Activated B cell treated with CpG ODN at 0.5 μM for 24 hours (primary cell): ENCODE data around the gene SOX6. TPM values are rescaled to one million over a fixed set of nuclear protein-coding genes. Genes with fewer than 3 reads are reported as not detected.

Experiments
- ATAC-seq: fragments of 200-7000 bp; cut with Tn5 transposase; one replicate; pipeline ENCODE4 v1.10.0; 2021; ENCODE audit warnings: low read depth, mild to moderate bottlenecking, moderate library complexity
- CTCF ChIA-PET: fragments of 350-600 bp; sonication (Branson Sonifier 250); formaldehyde crosslinking; loops from one replicate; lab custom pipeline; 2021; ENCODE audit warnings: antibody characterized with exemption; lab: Charles Lee
- POLR2A ChIA-PET: fragments of 350-600 bp; sonication (Branson Sonifier 250); formaldehyde crosslinking; loops from one replicate; lab custom pipeline; 2021; ENCODE audit warnings: antibody characterized with exemption; lab: Charles Lee
- DNase-seq: peaks from one replicate; pipeline ENCODE4 v3.0.0; 2022
- H3K27ac Mint-ChIP-seq: one replicate; pipeline ENCODE4 v1.8.0; 2020; ENCODE audit warnings: mixed read lengths
- H3K27me3 Mint-ChIP-seq: one replicate; pipeline ENCODE4 v1.8.0; 2021; ENCODE audit warnings: mixed read lengths
- H3K36me3 Mint-ChIP-seq: one replicate; pipeline ENCODE4 v1.8.0; 2021; ENCODE audit warnings: low read depth, mixed read lengths
- H3K4me1 Mint-ChIP-seq: one replicate; pipeline ENCODE4 v1.8.0; 2021; ENCODE audit warnings: mixed read lengths
- H3K4me3 Mint-ChIP-seq: one replicate; pipeline ENCODE4 v1.8.0; 2020; ENCODE audit warnings: mild to moderate bottlenecking, mixed read lengths
- H3K9me3 Mint-ChIP-seq: one replicate; pipeline ENCODE4 v1.8.0; 2020; ENCODE audit warnings: mixed read lengths
- intact Hi-C: fragments of 100-400 bp; cut with micrococcal nuclease; formaldehyde crosslinking; loops from one replicate; pipeline ENCODE4 v1.15.1; 2024
- total RNA-seq: library from RNA; stranded (reverse); gene quantifications from 2 replicates; pipeline ENCODE4 v1.2.3, GENCODE V29; 2022
- TF ChIP-seq, protein P1 (sequence below): fragments of 200-600 bp; IDR thresholded peaks from one replicate; pipeline ENCODE4 v1.8.0; 2022; ENCODE audit warnings: antibody characterized with exemption, mild to moderate bottlenecking

The SOX6 gene
- total RNA-seq, 1 donor from 2014 or later: not detected

DNA sequence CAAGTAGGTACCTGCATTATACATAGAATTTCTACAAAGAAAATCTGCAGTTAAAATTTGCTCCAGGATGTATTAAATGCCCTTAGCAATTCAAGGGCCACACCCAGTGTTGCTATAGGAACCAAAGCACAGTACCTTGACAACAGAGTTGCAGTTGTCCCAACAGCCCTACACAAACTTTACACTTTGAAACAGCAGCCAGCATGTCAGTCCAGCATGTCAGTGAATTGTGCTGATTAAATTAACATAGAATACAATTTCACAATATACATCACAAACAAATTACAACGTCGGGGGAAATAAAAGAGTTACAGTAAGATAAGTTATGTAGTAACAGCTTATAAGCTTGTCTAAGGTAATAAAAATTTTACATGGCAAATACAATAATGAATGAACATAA lies 389.2 kb downstream of the SOX6 start:
- no peaks in the 10 kb centered on the region for H3K9me3 Mint-ChIP-seq
- ATAC-seq: no peak
- no peaks in the 10 kb centered on the region for H3K36me3 Mint-ChIP-seq
- TF ChIP-seq, protein P1, sequence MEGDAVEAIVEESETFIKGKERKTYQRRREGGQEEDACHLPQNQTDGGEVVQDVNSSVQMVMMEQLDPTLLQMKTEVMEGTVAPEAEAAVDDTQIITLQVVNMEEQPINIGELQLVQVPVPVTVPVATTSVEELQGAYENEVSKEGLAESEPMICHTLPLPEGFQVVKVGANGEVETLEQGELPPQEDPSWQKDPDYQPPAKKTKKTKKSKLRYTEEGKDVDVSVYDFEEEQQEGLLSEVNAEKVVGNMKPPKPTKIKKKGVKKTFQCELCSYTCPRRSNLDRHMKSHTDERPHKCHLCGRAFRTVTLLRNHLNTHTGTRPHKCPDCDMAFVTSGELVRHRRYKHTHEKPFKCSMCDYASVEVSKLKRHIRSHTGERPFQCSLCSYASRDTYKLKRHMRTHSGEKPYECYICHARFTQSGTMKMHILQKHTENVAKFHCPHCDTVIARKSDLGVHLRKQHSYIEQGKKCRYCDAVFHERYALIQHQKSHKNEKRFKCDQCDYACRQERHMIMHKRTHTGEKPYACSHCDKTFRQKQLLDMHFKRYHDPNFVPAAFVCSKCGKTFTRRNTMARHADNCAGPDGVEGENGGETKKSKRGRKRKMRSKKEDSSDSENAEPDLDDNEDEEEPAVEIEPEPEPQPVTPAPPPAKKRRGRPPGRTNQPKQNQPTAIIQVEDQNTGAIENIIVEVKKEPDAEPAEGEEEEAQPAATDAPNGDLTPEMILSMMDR: no peak
- no peak overlapping the region for H3K27ac Mint-ChIP-seq
- no peak for DNase-seq
- intact Hi-C loops: no loop called here
- POLR2A ChIA-PET: no interaction called here
- no peaks in the 10 kb centered on the region for H3K4me1 Mint-ChIP-seq
- H3K27me3 Mint-ChIP-seq: no peaks in the 10 kb centered on the region
- H3K4me3 Mint-ChIP-seq: no peak overlapping the region
- CTCF ChIA-PET: no interaction called here

DNA sequence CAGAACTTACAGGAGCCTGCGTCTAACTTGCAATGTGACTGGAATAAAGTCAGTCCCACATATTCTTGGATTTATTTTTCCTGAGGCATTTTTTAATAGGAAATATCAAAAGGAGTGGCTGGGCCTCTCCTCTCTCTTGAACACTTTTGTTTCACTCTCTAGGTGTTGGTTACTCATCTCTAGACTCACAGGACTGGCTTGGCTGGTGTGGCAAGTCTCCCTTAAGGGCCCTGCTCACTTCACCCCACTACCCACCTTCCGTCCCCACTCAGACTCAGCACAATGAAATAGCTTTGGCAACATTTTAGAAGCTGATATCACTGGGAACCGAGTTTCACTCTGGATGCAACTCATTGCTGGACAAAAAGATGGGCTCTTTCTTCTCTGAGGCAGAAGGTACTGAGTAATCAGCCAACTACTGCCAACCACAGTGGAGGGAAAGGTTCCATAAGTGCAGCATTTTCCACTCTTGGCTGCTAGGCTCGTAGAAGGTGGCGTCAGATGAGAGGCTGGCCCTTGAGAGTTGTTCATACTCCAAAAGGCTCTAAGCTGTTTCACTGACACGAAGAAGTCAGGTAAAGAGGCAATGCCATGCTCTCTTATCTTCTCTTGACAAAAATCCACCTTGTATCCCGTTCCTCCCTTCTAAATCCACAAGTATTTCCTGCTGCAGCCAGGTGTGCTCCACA lies 390.6 kb downstream of the SOX6 start:
- TF ChIP-seq, protein P1: no peak
- Mint-ChIP-seq H3K36me3 (no peaks in the 10 kb centered on the region), H3K27ac (no peak overlapping the region), H3K9me3 (no peaks in the 10 kb centered on the region), H3K4me1 (no peaks in the 10 kb centered on the region), H3K27me3 (no peaks in the 10 kb centered on the region), H3K4me3 (no peak overlapping the region)
- intact Hi-C loops: no loop called here
- DNase-seq (no peak), ATAC-seq (no peak)
- ChIA-PET CTCF (no interaction called here), POLR2A (no interaction called here)

DNA sequence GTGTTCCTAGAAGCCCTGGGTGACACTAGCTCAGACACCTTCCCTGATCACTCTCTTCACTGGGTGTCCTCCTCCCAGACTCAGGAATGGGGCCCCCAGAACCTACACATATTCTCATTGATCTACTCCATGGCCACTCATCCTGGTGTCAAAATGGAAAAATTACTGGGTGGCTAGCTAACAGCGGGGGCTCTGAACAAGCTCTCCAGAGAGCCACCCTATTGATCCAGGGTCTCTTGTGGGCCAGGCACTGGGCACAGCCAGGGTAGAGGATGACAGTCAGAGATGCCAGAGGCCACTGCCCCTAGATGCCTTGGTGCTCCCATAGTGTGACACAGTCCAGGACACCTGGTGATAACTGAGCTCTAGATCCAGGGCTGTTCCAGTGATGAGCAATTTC lies 393.1 kb downstream of the SOX6 start:
- no peaks in the 10 kb centered on the region for H3K9me3 Mint-ChIP-seq
- no peak overlapping the region for H3K4me3 Mint-ChIP-seq
- no peaks in the 10 kb centered on the region for H3K36me3 Mint-ChIP-seq
- DNase-seq: no peak
- no peak overlapping the region for H3K27ac Mint-ChIP-seq
- H3K27me3 Mint-ChIP-seq: no peaks in the 10 kb centered on the region
- H3K4me1 Mint-ChIP-seq: no peaks in the 10 kb centered on the region
- CTCF ChIA-PET: no interaction called here
- TF ChIP-seq, protein P1: no peak
- intact Hi-C loops: no loop called here
- POLR2A ChIA-PET: no interaction called here
- ATAC-seq: no peak

DNA sequence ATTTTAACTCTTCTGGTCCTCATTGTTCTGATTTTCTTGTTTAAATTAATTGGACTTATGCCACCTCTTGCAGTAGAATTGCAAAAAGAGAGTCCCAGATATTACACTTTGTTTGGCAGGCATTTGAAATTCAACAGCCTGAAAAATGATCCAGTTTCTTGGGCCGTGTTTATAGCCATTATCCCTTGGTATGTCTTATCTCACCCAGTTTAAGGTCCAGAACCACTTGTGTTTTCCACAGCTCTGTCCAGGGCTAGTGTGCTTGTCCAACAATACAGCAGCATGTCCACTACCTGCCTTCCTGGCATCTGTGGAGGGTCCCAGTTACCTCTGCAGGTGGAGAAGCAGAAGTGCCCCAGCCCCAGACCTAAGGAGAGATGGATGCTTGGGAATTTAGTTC lies 397.4 kb downstream of the SOX6 start:
- intact Hi-C loops: no loop called here
- ChIA-PET POLR2A (no interaction called here), CTCF (no interaction called here)
- no peak for DNase-seq
- no peak overlapping the region for H3K27ac Mint-ChIP-seq
- H3K9me3 Mint-ChIP-seq: no peaks in the 10 kb centered on the region
- no peaks in the 10 kb centered on the region for H3K36me3 Mint-ChIP-seq
- H3K27me3 Mint-ChIP-seq: no peaks in the 10 kb centered on the region
- TF ChIP-seq, protein P1: no peak
- no peak for ATAC-seq
- no peak overlapping the region for H3K4me3 Mint-ChIP-seq
- no peaks in the 10 kb centered on the region for H3K4me1 Mint-ChIP-seq

DNA sequence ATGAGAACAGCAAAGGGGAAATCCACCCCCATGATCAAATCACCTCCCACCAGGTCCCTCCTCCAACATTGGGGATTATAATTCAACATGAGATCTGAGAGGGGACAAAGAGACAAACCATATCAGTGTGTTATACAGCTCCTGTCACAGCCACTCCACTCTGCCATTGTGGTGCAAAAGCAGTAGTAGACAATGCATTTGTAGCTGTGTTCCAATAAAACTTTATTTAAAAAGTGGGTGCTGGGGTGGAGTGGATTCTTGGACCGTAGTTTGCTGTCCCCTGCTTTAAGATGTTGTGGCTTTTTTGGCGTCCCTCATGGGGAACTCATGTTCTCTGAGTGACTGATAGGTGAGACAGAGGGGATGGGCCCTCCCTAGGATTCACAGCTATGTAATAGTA lies 399.1 kb downstream of the SOX6 start:
- no peaks in the 10 kb centered on the region for H3K36me3 Mint-ChIP-seq
- no peak for DNase-seq
- no peak for ATAC-seq
- CTCF ChIA-PET: no interaction called here
- H3K4me3 Mint-ChIP-seq: no peak overlapping the region
- intact Hi-C loops: no loop called here
- H3K9me3 Mint-ChIP-seq: no peaks in the 10 kb centered on the region
- TF ChIP-seq, protein P1: no peak
- no peaks in the 10 kb centered on the region for H3K27me3 Mint-ChIP-seq
- H3K27ac Mint-ChIP-seq: no peak overlapping the region
- no peaks in the 10 kb centered on the region for H3K4me1 Mint-ChIP-seq
- POLR2A ChIA-PET: no interaction called here
